MCF 10A (cell line): Measurements from ENCODE around the gene SLC16A9. TPM values are rescaled to one million over a fixed set of nuclear protein-coding genes. Genes with fewer than 3 reads are reported as not detected.
"Not testable (repeated sequence)": the region's sequence is repeated elsewhere in the genome, so short reads cannot be mapped to it uniquely, and the experiment has no call there.

ENCODE experiments used
- BruUV-seq: library from RNA; stranded (reverse); fragments of 400-500 nt; replicated peaks from 2 replicates; lab custom pipeline; 2021; lab: Mats Ljungman, UMichigan
- CTCF ChIA-PET: fragments of 300-600 bp; sonication (Branson Sonifier 250); formaldehyde crosslinking; extraction: SDS; loops from one replicate; lab custom pipeline; 2021; ENCODE audit warnings: antibody characterized with exemption, inconsistent platforms; lab: Yijun Ruan, JAX
- POLR2A ChIA-PET: fragments of 300-600, 350-650 bp; sonication (Branson Sonifier 250); formaldehyde crosslinking; extraction: SDS; loops from one replicate; lab custom pipeline; 2020; ENCODE audit warnings: antibody characterized with exemption, inconsistent platforms; lab: Yijun Ruan, JAX
- DNase-seq: peaks from one replicate; pipeline ENCODE4 v3.0.0-alpha.2; 2018; ENCODE audit not compliant: unreplicated experiment
- H3K27ac Mint-ChIP-seq: one replicate; pipeline ENCODE4 v1.8.0; 2022; ENCODE audit warnings: mild to moderate bottlenecking, low read depth, mixed read lengths; ENCODE audit not compliant: unreplicated experiment
- H3K27me3 Mint-ChIP-seq: one replicate; pipeline ENCODE4 v1.8.0; 2022; ENCODE audit warnings: mixed read lengths; ENCODE audit not compliant: insufficient read depth, unreplicated experiment
- H3K36me3 Mint-ChIP-seq: one replicate; pipeline ENCODE4 v1.8.0; 2022; ENCODE audit warnings: mild to moderate bottlenecking, moderate library complexity, mixed read lengths; ENCODE audit not compliant: insufficient read depth, unreplicated experiment
- H3K4me1 Mint-ChIP-seq: one replicate; pipeline ENCODE4 v1.8.0; 2022; ENCODE audit warnings: mixed read lengths; ENCODE audit not compliant: insufficient read depth, unreplicated experiment
- H3K4me3 Mint-ChIP-seq: one replicate; pipeline ENCODE4 v1.8.0; 2022; ENCODE audit warnings: mild to moderate bottlenecking, moderate library complexity, mixed read lengths; ENCODE audit not compliant: unreplicated experiment
- H3K9me3 Mint-ChIP-seq: one replicate; pipeline ENCODE4 v1.8.0; 2022; ENCODE audit warnings: mixed read lengths; ENCODE audit not compliant: unreplicated experiment
- CTCF ChIP-seq: fragments of 200-600 bp; IDR thresholded peaks from one replicate; pipeline ENCODE4 v1.8.0; 2022; ENCODE audit warnings: antibody characterized with exemption, mild to moderate bottlenecking; ENCODE audit not compliant: unreplicated experiment
- intact Hi-C: fragments of 100-400 bp; cut with micrococcal nuclease; formaldehyde crosslinking; loops from 2 replicates; pipeline ENCODE4 v1.14.1; 2022
- total RNA-seq: library from RNA; stranded (reverse); gene quantifications from 2 replicates; pipeline ENCODE4 v1.2.3, GENCODE V29; 2022

SLC16A9 gene
- total RNA-seq, 1 experiment from 2014 or later, result 0.84 TPM

GRCh38 chr10:59752278-59752940, 42.8 kb upstream of the SLC16A9 start:
- Mint-ChIP-seq H3K4me3 (no peak overlapping the region), H3K9me3 (no peaks in the 10 kb centered on the region), H3K4me1 (no peaks in the 10 kb centered on the region), H3K27me3 (peaks cover 39% of the 10 kb centered on the region), H3K36me3 (no peaks in the 10 kb centered on the region), H3K27ac (no peak overlapping the region)
- ChIA-PET CTCF (interaction anchor here (0.7 kb wide), 2 partner anchors 258 to 943 kb away, joined by 3 read pairs; no protein-coding TSS in a partner anchor), POLR2A (no interaction called here)
- intact Hi-C loops, result no loop called here
- TF ChIP-seq CTCF, result no peak
- no peak for DNase-seq
- BruUV-seq, result no TSS peak

- no peak for TF ChIP-seq CTCF
- Mint-ChIP-seq H3K4me1 (no peaks in the 10 kb centered on the region), H3K27me3 (peaks cover 39% of the 10 kb centered on the region), H3K36me3 (no peaks in the 10 kb centered on the region), H3K4me3 (no peak overlapping the region), H3K9me3 (no peaks in the 10 kb centered on the region), H3K27ac (no peak overlapping the region)
- peak; percentile 38 for DNase-seq
- BruUV-seq, result no TSS peak
- CTCF ChIA-PET, result interaction anchor here (0.7 kb wide), 1 partner anchor 65 kb away, joined by 3 read pairs; no protein-coding TSS in a partner anchor
- POLR2A ChIA-PET, result interaction anchor here (0.6 kb wide), 1 partner anchor 725 kb away, joined by 3 read pairs; no protein-coding TSS in a partner anchor
- intact Hi-C loops, result no loop called here
These were observed 40.7 kb upstream of the SLC16A9 start for GRCh38 chr10:59750155-59750945.

GRCh38 chr10:59748834-59749233, 39.2 kb upstream of the SLC16A9 start:
- BruUV-seq, result no TSS peak
- peak; percentile 7 for DNase-seq
- Mint-ChIP-seq H3K4me1 (no peaks in the 10 kb centered on the region), H3K27ac (no peak overlapping the region), H3K9me3 (no peaks in the 10 kb centered on the region), H3K27me3 (peaks cover 39% of the 10 kb centered on the region), H3K4me3 (no peak overlapping the region), H3K36me3 (no peaks in the 10 kb centered on the region)
- intact Hi-C loops, result no loop called here
- ChIA-PET CTCF (interaction anchor here (0.6 to 1.4 kb wide), 4 partner anchors 23 to 123 kb away, joined by 3 to 4 read pairs (median 3); no protein-coding TSS in a partner anchor), POLR2A (interaction anchor here (0.6 to 0.9 kb wide), 2 partner anchors 29 to 46 kb away, joined by 3 to 4 read pairs; no protein-coding TSS in a partner anchor)
- no peak for TF ChIP-seq CTCF

GRCh38 chr10:59745163-59745650, 35.6 kb upstream of the SLC16A9 start:
- CTCF ChIA-PET, result no interaction called here
- intact Hi-C loops, result no loop called here
- H3K9me3 Mint-ChIP-seq, result no peaks in the 10 kb centered on the region
- H3K4me1 Mint-ChIP-seq, result no peaks in the 10 kb centered on the region
- DNase-seq, result no peak
- POLR2A ChIA-PET, result no interaction called here
- H3K27me3 Mint-ChIP-seq, result peaks cover 3% of the 10 kb centered on the region
- no peak for TF ChIP-seq CTCF
- no peak overlapping the region for H3K27ac Mint-ChIP-seq
- no TSS peak for BruUV-seq
- H3K4me3 Mint-ChIP-seq, result no peak overlapping the region
- no peaks in the 10 kb centered on the region for H3K36me3 Mint-ChIP-seq

- H3K36me3 Mint-ChIP-seq, CTCF ChIA-PET, H3K4me3 Mint-ChIP-seq, H3K27ac Mint-ChIP-seq, H3K27me3 Mint-ChIP-seq, H3K9me3 Mint-ChIP-seq, DNase-seq, POLR2A ChIA-PET, H3K4me1 Mint-ChIP-seq, intact Hi-C loops, BruUV-seq: not testable (repeated sequence)
These were observed 35.1 kb upstream of the SLC16A9 start for GRCh38 chr10:59744762-59745161.

- BruUV-seq, H3K27me3 Mint-ChIP-seq, H3K9me3 Mint-ChIP-seq, intact Hi-C loops, H3K4me3 Mint-ChIP-seq, H3K4me1 Mint-ChIP-seq, H3K36me3 Mint-ChIP-seq, CTCF ChIA-PET, H3K27ac Mint-ChIP-seq, DNase-seq, POLR2A ChIA-PET: not testable (repeated sequence)
These were observed 34.5 kb upstream of the SLC16A9 start for GRCh38 chr10:59744156-59744555.
